ENCODE measurements around the gene TBC1D22A. TPM values are rescaled to one million over a fixed set of nuclear protein-coding genes. Genes with fewer than 3 reads are reported as not detected.
A peak's percentile ranks its signal among the peaks of the same experiment; 100 is the strongest.

TBC1D22A gene
- polyA plus RNA-seq, 1 experiment, result 19.8 TPM

DNA sequence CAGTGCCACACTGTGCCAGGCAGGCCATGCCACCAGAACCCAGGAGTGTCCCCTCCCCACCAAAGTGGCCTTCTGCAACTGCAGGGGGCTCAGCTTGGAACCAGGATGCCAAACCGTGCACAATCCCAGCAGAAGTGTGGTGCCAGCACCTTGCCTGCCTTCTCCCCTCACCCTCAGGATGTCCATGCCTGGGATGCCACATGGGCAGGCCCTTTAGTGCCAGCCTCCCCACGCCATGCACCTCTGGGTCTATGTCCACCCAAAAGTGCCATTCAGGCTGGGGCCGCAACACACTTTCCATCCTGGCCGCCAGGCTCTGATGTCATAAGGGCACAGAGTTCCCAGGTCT, 8.7 kb upstream of the TBC1D22A start:
- CTCF ChIA-PET, result no interaction called here
- Histone ChIP-seq H3K27ac (ENCODE audit: low read depth, low read length) (peak overlapping the region; percentile 92), H3K4me3 (ENCODE audit: low read depth, low read length) (no peak overlapping the region), H3K9me3 (ENCODE audit: control insufficient read depth, insufficient read depth, low read length) (peaks cover 10% of the 10 kb centered on the region), H3K27me3 (ENCODE audit: control insufficient read depth, insufficient read depth, low read length) (no peaks in the 10 kb centered on the region)
- TF ChIP-seq, protein P1, sequence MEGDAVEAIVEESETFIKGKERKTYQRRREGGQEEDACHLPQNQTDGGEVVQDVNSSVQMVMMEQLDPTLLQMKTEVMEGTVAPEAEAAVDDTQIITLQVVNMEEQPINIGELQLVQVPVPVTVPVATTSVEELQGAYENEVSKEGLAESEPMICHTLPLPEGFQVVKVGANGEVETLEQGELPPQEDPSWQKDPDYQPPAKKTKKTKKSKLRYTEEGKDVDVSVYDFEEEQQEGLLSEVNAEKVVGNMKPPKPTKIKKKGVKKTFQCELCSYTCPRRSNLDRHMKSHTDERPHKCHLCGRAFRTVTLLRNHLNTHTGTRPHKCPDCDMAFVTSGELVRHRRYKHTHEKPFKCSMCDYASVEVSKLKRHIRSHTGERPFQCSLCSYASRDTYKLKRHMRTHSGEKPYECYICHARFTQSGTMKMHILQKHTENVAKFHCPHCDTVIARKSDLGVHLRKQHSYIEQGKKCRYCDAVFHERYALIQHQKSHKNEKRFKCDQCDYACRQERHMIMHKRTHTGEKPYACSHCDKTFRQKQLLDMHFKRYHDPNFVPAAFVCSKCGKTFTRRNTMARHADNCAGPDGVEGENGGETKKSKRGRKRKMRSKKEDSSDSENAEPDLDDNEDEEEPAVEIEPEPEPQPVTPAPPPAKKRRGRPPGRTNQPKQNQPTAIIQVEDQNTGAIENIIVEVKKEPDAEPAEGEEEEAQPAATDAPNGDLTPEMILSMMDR (IDR thresholded peaks at IDR 0.05; ENCODE audit: low read depth, low read length), result no peak
- no peak for DNase-seq (ENCODE audit: low read depth, low spot score)
- POLR2A ChIA-PET, result interaction anchor here (1.1 to 1.5 kb wide), 3 partner anchors 9 to 38 kb away, joined by 5 to 9 read pairs (median 5); partner anchors contain the start of gene TBC1D22A

DNA sequence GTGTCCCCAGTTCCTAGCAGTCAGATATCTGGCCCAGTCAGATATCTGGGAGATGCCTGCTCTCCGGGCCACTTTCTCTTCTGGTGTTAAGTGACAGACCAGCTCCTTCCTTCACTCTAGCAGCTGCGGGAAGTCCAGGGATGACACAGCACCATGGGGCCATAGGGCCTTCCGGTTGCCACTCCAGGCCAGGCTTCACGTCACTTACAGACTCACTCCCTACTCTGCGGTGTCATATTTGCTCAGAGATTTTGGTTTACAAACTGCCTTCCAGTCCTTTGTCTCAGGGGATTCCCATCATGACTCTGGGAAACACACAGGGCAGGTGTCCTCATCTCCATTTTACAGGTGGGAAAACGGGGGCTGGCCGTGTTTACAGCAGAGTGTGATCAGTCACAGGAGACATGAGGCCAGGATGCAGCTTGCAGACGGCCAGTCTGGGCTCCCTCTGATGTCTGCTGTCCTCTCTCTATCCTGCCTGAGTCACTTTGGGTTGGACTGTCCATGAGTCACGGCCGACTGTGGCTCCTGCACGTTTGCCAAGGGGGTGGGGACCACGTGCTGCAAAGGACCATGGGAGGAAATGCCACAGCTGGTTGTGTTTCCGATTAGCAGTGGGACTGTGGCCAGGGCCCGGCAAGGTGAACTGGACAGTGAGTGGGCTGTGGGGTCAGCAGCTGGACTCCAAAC, 8.2 kb upstream of the TBC1D22A start:
- peaks cover 10% of the 10 kb centered on the region for H3K9me3 ChIP-seq (ENCODE audit: control insufficient read depth, insufficient read depth, low read length)
- peak overlapping the region; percentile 92 for H3K27ac ChIP-seq (ENCODE audit: low read depth, low read length)
- POLR2A ChIA-PET, result interaction anchor here (1.1 to 1.5 kb wide), 3 partner anchors 8 to 37 kb away, joined by 5 to 9 read pairs (median 5); partner anchors contain the start of gene TBC1D22A
- no peaks in the 10 kb centered on the region for H3K27me3 ChIP-seq (ENCODE audit: control insufficient read depth, insufficient read depth, low read length)
- CTCF ChIA-PET, result no interaction called here
- DNase-seq (ENCODE audit: low read depth, low spot score), result peak; percentile 89
- TF ChIP-seq, protein P1 (IDR thresholded peaks at IDR 0.05; ENCODE audit: low read depth, low read length), result no peak
- peak overlapping the region; percentile 4; the same call in 1 of the 2 replicates for H3K4me3 ChIP-seq (ENCODE audit: low read depth, low read length)

DNA sequence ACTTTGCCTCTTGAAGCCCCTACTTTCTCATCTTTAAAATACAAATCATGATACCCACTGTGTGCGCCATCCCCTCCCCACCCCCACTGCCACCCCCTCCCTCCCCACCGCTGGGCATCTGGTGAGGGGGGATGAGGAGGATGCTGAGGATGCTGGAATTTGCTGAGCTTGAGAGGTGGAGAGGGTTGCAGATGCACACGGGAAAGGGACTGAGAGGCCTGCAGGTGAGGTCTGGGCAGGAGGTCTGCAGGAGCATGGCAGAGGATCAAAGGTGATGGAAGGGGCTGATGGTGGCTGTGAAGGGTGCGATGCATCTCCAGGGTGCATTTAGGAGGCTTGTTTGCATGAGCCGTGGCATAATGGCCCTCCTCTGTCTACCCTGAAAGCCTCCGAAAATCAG, 7.6 kb upstream of the TBC1D22A start:
- CTCF ChIA-PET, result no interaction called here
- H3K9me3 ChIP-seq (ENCODE audit: control insufficient read depth, insufficient read depth, low read length), result peaks cover 10% of the 10 kb centered on the region
- POLR2A ChIA-PET, result interaction anchor here (1.1 to 1.5 kb wide), 3 partner anchors 8 to 37 kb away, joined by 5 to 9 read pairs (median 5); partner anchors contain the start of gene TBC1D22A

DNA sequence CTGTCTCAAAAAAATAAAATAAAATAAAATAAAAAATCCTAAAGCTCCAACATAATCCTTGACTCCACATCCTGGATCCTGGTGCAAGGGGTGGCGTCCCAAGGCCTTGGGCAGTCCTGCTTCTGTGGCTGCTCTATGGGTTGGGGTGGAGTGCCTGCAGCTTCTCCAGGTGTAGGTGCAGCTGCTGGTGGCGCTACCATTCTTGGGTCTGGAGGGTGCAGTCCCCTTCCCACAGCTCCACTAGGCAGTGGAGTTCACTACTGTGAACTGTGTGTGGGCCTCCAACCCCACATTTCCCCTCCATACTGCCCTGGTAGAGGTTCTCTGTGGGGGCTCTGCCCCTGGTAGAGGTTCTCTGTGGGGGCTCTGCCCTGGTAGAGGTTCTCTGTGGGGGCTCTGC, 6.9 kb upstream of the TBC1D22A start:
- H3K4me3 ChIP-seq (ENCODE audit: low read depth, low read length), result no peak overlapping the region

More for the DNA sequence above, 7.6 kb upstream of the TBC1D22A start:
- H3K27ac ChIP-seq (ENCODE audit: low read depth, low read length), result peak overlapping the region; percentile 92
- H3K4me3 ChIP-seq (ENCODE audit: low read depth, low read length), result no peak overlapping the region
- H3K27me3 ChIP-seq (ENCODE audit: control insufficient read depth, insufficient read depth, low read length), result no peaks in the 10 kb centered on the region
- TF ChIP-seq, protein P1 (IDR thresholded peaks at IDR 0.05; ENCODE audit: low read depth, low read length), result no peak
- no peak for DNase-seq (ENCODE audit: low read depth, low spot score)

DNA sequence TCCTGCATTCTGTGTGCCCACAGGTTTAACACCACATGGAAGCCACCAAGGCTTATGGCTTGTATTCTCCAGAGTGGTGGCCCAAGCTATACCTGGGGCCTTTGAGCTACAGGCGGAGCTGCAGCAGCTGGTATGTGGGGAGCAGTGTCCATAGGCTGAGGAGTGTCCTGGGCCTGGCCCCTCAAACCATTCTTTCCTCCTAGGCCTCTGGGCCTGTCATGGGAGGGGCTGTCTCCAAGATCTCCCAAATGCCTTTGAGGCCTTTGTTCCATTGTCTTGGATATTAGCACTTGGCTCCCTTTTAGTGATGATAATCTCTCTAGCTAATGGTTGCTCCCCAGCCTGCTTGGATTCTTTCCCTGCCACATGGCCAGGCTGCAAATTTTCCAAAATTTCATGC, 6.4 kb upstream of the TBC1D22A start:
- ChIA-PET POLR2A (no interaction called here), CTCF (interaction anchor here (1.1 kb wide), 1 partner anchor 35 kb away, joined by 4 read pairs; no protein-coding TSS in a partner anchor)
- Histone ChIP-seq H3K27ac (ENCODE audit: low read depth, low read length) (no peak overlapping the region), H3K27me3 (ENCODE audit: control insufficient read depth, insufficient read depth, low read length) (no peaks in the 10 kb centered on the region), H3K4me3 (ENCODE audit: low read depth, low read length) (no peak overlapping the region), H3K9me3 (ENCODE audit: control insufficient read depth, insufficient read depth, low read length) (peaks cover 10% of the 10 kb centered on the region)
- DNase-seq (ENCODE audit: low read depth, low spot score), result no peak
- TF ChIP-seq, protein P1 (IDR thresholded peaks at IDR 0.05; ENCODE audit: low read depth, low read length), result no peak

More for the DNA sequence above, 6.9 kb upstream of the TBC1D22A start:
- Histone ChIP-seq H3K27ac (ENCODE audit: low read depth, low read length) (no peak overlapping the region), H3K9me3 (ENCODE audit: control insufficient read depth, insufficient read depth, low read length) (peaks cover 10% of the 10 kb centered on the region), H3K27me3 (ENCODE audit: control insufficient read depth, insufficient read depth, low read length) (no peaks in the 10 kb centered on the region)
- CTCF ChIA-PET, result no interaction called here
- POLR2A ChIA-PET, result no interaction called here
- TF ChIP-seq, protein P1 (IDR thresholded peaks at IDR 0.05; ENCODE audit: low read depth, low read length), result no peak
- no peak for DNase-seq (ENCODE audit: low read depth, low spot score)

Measured in AG04450 (cell line).